Stimulated activated naive CD8-positive, alpha-beta T cell treated with anti-CD3 and anti-CD28 coated beads, Interleukin-15, amount 100 ng/mL, for 72 hours (primary cell): ENCODE measurements around the gene RAD23B.
A peak's percentile ranks its signal among the peaks of the same experiment; 100 is the strongest.

ENCODE experiments used
- ATAC-seq: fragments of 150-1000 bp; cut with Tn5 transposase; 2 replicates; pipeline ENCODE4 v1.10.0; 2021; ENCODE audit warnings: mild to moderate bottlenecking, moderate library complexity
- DNase-seq, 2 donors: peaks; one replicate each; pipeline ENCODE4 v3.0.0; 2021 to 2022
- H3K27ac Mint-ChIP-seq, 2 donors: one replicate each; pipeline ENCODE4 v1.8.0; 2022; ENCODE audit warnings: mild to moderate bottlenecking in 2 of 2, mixed read lengths in 2 of 2, moderate library complexity in 2 of 2
- H3K27me3 Mint-ChIP-seq: one replicate; pipeline ENCODE4 v1.8.0; 2022; ENCODE audit warnings: mixed read lengths
- H3K4me1 Mint-ChIP-seq: one replicate; pipeline ENCODE4 v1.8.0; 2022; ENCODE audit warnings: mild to moderate bottlenecking, mixed read lengths
- H3K4me3 Mint-ChIP-seq, 2 donors: one replicate each; pipeline ENCODE4 v1.8.0; 2022; ENCODE audit warnings: mild to moderate bottlenecking in 2 of 2, mixed read lengths in 2 of 2, moderate library complexity in 1 of 2
- H3K9me3 Mint-ChIP-seq, 2 donors: one replicate each; pipeline ENCODE4 v1.8.0; 2022; ENCODE audit warnings: mixed read lengths in 2 of 2

RAD23B gene

DNA sequence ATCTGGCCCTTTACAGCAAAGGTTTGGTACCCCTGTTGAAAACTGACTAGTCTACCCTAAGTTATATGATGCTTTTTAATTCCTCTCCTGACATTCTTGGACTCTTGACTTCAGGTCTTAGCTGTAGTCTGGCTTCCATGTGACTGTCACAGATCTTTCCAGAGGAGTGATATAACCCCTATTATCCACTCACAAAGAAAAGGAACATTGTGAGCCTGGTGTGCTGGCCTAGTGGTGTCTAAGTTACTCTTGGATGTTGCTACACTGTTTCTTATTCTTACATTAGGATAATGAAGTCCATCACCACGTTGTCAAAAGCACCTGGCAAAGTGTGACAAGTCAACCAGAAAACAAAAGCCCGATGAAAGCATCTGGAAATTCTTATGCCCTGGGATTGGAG lies 49.8 kb downstream of the RAD23B start:
- Mint-ChIP-seq H3K4me3 (no peak overlapping the region), H3K4me1 (no peaks in the 10 kb centered on the region), H3K27ac (peak overlapping the region in 1 of 2 donors; percentile 14), H3K9me3 (no peaks in the 10 kb centered on the region), H3K27me3 (no peaks in the 10 kb centered on the region)
- ATAC-seq (no peak), DNase-seq (no peak)

DNA sequence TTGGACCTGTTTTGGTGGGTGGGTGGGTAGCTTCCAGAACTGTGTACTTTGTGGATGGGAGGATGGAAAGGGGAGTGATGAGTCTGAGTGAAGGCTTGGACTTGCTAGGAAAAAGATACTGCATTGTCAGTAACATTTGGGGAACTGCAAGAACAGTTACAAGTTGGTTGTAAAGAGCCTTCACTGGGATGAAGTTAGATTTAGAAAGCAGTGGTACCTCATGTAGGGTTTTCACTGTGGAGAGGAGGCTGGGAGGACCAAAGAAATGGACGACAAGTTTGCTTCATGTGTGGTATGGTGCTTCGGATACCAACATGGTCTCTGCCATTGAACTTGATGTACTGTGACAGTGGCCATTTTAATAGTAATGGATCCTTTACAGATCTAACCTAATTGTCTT lies 50.3 kb downstream of the RAD23B start:
- DNase-seq = no peak
- Mint-ChIP-seq H3K27me3 (no peaks in the 10 kb centered on the region), H3K27ac (no peak overlapping the region), H3K9me3 (no peaks in the 10 kb centered on the region), H3K4me1 (no peaks in the 10 kb centered on the region), H3K4me3 (no peak overlapping the region)
- ATAC-seq = no peak

DNA sequence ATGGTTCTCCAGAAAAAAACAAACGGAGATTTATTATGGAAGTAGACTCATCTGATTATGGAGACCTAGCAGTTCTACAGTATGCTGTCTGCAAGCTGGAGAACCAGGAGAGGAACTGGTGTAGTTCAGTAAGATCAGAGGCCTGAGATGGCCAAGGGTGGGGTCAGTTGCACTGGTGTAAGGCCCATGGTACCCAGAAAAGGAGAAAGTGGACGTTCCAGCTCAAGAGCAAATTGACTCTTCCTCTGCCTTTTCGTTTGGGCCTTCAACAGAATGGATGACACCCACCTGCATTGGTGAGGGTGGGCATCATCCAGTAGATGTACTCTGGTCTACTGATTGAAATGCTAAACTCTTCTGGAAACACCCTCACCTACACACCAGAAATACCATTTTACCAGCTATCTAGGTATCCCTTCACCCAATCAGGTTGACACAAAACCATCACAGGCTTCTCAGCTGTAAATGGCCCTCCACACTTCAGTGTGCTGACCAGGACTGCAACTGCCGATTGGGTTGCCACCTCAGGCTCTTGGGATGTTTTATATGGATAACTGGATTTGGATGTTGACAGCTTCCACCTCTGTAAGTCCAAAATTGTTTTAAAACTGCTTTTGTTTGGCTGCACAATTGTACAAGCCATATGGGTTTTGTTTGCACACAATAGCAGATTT lies 51.2 kb downstream of the RAD23B start:
- DNase-seq = no peak
- no peak overlapping the region for H3K4me3 Mint-ChIP-seq
- H3K27ac Mint-ChIP-seq = peak overlapping the region in 1 of 2 donors; percentile 86
- no peaks in the 10 kb centered on the region for H3K9me3 Mint-ChIP-seq
- H3K27me3 Mint-ChIP-seq = no peaks in the 10 kb centered on the region
- no peaks in the 10 kb centered on the region for H3K4me1 Mint-ChIP-seq
- no peak for ATAC-seq

DNA sequence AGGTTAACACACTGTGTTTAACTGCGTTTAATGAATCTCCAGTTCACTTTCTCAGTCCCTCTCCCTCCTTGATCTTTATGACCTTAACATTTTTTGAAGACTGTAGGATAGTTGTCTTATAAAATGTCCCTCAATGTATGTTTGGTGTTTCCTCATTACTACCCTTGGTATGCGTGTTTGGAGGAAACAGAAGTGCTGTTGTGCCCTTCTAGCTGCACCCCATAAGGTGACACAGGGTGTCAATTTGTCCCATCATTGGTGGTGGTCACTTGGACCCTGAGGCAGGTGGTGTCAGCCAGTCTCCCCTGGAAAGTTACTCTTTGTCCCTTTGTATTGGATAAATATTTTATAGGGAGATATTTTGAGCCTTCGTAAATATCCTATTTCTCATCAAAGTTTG lies 52.3 kb downstream of the RAD23B start:
- H3K4me1 Mint-ChIP-seq = peaks cover under 1% of the 10 kb centered on the region
- H3K4me3 Mint-ChIP-seq = no peak overlapping the region
- peak overlapping the region in 1 of 2 donors; percentile 80 for H3K27ac Mint-ChIP-seq
- H3K27me3 Mint-ChIP-seq = no peaks in the 10 kb centered on the region
- no peaks in the 10 kb centered on the region for H3K9me3 Mint-ChIP-seq
- DNase-seq (no peak), ATAC-seq (no peak)

DNA sequence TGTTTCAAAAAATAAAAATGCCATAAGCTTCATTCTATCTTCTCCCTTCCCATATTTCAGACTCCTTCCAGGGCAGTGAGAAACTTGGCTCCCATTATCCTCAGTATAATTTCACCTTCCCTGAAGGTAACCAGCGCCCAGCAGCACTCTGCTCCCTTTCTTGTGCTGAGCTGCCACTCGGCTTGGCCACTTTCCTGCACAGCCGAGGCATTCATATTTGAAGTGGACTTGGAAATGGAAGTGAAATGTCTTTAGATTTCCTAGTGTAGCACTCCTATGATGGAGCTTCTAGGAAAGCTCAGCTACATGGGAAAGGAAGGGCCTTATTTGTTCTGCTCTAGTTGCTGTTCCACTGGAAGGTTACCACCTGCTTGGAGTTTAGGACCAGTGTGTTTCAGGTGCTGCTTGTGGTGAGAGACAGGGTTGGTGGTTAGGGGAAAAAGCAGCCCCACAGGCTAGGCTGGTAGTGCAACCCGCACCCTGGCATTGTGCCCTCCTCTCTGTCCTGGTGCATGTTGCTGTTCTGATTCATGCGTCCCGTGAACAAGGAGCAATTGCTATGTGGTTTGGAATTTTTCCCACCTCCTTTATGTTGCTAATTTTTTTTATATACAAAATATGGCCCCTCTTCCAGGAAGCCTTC lies 53.8 kb downstream of the RAD23B start:
- Mint-ChIP-seq H3K4me3 (no peak overlapping the region), H3K27ac (peak overlapping the region in 1 of 2 donors; percentile 95), H3K4me1 (peaks cover 14% of the 10 kb centered on the region), H3K9me3 (no peaks in the 10 kb centered on the region), H3K27me3 (no peaks in the 10 kb centered on the region)
- ATAC-seq = no peak
- DNase-seq = no peak

DNA sequence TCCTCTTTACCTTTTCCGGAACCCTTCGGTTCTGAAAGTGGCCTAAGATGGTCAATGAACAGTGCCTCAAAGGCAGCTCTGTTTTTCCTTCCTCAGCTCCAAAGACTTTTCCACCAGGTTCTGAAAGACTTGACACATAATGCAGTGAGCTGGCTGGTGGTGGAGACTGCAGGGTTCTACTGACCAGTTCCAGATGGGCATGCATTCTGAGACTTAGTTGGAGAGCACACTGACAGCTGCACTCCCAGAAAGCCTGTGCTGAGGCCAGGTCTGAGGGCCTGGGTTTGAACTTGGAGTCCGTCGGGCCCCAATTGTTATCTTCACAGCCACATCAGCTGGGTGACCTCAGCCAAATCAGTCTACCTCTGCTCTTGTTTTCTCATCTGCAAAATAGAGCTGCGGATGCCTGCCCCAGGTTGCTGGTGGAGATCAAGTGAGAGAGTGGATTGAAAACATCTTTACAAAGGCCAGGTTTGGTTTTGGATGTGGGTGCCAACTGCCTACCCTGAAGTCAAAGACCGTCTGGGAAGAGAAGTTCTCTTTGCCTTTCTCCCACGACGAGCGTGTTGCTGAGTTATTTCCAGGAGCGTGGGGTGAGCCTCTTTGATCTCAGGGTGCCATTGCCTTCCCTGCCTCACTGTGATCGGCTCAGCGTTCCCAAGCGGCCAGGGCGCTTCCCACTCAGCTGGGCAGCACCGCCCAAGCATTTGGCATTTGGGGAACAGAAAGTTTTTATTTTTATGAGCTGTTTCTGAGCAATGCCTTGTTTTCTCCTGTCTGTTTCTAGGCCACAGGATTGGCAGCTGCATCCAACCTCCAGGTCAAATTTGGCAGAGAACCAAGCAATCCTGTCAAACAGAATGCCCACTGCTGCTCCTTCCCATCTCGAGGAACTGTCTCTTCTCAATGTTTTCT lies 54.9 kb downstream of the RAD23B start:
- DNase-seq (no peak), ATAC-seq (no peak)
- Mint-ChIP-seq H3K27ac (no peak overlapping the region), H3K9me3 (no peaks in the 10 kb centered on the region), H3K27me3 (no peaks in the 10 kb centered on the region), H3K4me3 (no peak overlapping the region), H3K4me1 (peaks cover 14% of the 10 kb centered on the region)

DNA sequence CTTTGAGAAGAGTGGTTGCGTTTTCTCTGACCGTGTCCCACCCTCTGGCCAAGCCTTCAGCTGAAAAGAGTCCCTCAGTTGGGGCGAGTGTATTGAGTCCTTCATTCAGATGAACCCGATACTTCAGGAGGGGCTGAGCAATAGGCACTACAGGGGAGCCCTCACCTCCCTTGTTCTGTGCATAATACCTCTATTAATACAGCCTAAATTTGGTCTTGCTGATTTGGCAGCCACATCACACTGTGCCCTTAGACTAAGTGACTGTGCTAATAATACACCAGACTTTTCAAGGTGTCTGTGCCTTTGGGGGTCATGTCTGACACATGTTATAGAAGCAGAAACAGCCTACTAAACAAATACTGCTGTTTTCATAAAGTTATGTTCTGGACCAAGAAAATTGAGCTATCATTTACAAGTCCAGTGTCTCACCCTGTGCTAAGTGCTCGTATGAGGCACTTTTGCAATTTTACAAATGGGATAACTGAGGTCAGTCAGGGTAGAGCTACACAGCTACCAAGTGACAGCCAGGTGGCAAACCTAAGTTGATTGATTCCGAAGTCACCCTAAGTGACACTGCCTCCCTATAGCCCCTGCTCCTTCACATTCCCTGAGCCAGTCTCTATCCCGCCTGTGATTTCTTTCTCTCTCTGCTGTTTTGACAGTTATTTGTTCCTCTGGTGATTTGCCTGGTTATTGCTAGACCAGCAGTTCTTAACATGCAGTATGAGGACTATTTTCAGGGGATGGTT lies 56.0 kb downstream of the RAD23B start:
- ATAC-seq (no peak), DNase-seq (no peak)
- Mint-ChIP-seq H3K27me3 (no peaks in the 10 kb centered on the region), H3K4me3 (no peak overlapping the region), H3K4me1 (peaks cover 14% of the 10 kb centered on the region), H3K27ac (no peak overlapping the region), H3K9me3 (no peaks in the 10 kb centered on the region)

DNA sequence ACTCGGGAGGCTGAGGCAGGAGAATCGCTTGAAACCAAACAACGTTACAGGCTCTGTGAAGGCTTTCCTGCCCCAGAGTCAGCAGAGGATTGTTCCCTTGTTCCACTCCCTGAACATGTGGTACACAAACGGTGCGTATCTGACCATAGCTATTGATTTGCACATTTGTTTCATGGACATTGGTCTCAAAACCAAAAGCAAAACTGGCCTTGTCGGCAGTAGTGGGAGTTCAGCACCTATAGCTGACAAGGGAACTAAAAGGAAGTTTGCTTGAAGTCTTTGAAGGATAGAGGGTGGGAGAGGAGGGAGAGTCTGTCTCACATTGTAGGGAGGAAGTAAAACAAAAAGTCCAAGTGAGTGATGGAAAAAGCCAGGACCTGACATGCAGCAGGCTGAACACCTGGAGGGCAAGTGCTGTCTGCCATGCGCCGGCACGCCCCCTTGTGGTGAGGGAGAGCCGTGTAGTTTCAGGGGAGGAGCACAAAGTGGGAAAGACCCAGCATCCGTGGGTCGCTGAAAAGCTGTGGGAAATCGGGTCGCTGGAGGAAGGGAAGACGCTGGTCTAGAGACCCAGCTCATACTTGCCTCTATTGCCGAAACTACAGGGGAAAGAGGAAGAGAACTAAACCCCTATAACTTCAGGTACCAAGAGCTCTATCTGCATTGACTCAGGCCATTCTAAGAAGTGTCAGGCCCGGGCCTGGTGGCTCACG lies 58.0 kb downstream of the RAD23B start:
- Mint-ChIP-seq H3K9me3 (no peaks in the 10 kb centered on the region), H3K27ac (peak overlapping the region in 1 of 2 donors; percentile 43), H3K4me1 (peaks cover 24% of the 10 kb centered on the region), H3K27me3 (no peaks in the 10 kb centered on the region), H3K4me3 (no peak overlapping the region)
- DNase-seq (peak; percentile 71 to 76), ATAC-seq (peak; percentile 78)

DNA sequence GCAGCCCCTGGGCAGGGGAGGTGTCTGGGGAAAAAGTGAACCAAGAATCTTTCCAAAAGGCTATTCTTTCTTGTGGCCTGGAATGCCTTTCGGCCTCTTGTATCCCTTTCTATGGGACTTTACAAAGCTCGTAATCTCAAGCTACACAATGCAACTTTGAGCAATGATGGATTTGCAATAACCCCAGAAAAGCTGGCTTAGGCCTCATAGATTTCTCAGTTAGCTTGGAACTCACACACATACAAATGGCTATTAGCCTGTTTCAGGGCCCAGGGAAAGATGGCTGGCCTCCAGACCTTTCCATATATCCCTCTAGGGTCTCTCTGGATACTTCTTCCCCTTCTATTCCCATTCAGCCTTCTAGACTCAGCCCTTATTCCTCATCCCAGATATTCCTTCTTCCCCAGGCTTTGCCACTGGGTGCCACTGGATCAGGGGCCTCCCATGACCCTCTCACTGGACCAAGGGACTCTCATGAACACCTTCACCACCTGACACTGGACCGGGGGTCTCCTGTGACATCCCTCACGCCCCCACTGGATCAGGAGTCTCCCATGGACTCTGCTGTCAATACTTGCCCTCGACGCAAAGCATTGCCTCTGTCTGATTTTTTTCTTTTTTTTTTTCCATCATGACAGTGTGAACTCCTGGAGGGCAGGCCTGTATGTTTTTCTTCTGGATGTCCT lies 59.5 kb downstream of the RAD23B start:
- no peaks in the 10 kb centered on the region for H3K9me3 Mint-ChIP-seq
- H3K27ac Mint-ChIP-seq = no peak overlapping the region
- DNase-seq = no peak
- no peak for ATAC-seq
- H3K4me1 Mint-ChIP-seq = peaks cover 24% of the 10 kb centered on the region
- no peak overlapping the region for H3K4me3 Mint-ChIP-seq
- no peaks in the 10 kb centered on the region for H3K27me3 Mint-ChIP-seq

DNA sequence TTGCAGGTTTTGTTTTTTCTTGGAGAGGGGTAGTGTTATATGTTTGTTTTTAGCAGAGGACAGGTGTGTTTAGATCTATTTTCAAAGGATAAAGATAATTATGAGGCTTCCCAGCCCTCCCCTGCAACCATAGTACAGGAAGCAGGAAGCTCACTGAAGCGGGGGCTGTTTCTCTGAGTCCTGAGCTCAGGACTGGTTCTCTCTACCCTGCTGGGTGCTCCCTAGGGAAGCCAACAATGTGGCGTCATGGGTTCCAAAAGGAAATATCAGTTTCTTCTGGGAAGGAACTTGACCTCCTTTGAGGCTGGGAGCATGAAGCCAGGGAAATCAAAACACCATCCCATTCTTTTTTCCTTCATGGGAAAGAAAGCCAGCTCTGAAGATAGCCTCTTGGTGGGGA lies 62.2 kb downstream of the RAD23B start:
- Mint-ChIP-seq H3K27me3 (no peaks in the 10 kb centered on the region), H3K9me3 (no peaks in the 10 kb centered on the region), H3K4me1 (peaks cover 23% of the 10 kb centered on the region), H3K4me3 (peak overlapping the region in 1 of 2 donors; percentile 25), H3K27ac (peak overlapping the region in 1 of 2 donors; percentile 28)
- ATAC-seq (no peak), DNase-seq (no peak)

DNA sequence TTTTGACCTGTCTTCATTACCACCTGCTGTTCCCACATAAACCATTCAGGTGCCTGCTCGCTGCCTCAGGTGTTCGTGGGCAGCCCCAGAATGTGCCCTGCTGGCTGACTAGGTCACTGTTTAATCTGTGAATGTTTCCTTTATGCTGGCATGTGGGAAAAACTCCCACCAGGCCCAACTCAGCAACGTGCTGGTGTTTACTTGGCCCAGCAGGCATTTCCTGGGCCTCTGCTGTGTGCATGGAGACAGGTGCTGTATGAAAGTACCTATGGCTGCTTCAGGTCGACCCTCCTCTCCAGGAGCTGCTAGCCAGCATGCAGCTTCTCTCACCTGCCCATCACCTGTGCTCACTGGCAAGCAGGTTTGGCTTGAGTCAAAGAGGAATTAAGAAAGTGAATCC lies 65.8 kb downstream of the RAD23B start:
- Mint-ChIP-seq H3K4me1 (peaks cover 11% of the 10 kb centered on the region), H3K27ac (peak overlapping the region in 1 of 2 donors; percentile 24), H3K27me3 (no peaks in the 10 kb centered on the region), H3K4me3 (no peak overlapping the region), H3K9me3 (no peaks in the 10 kb centered on the region)
- DNase-seq = no peak
- ATAC-seq = no peak

DNA sequence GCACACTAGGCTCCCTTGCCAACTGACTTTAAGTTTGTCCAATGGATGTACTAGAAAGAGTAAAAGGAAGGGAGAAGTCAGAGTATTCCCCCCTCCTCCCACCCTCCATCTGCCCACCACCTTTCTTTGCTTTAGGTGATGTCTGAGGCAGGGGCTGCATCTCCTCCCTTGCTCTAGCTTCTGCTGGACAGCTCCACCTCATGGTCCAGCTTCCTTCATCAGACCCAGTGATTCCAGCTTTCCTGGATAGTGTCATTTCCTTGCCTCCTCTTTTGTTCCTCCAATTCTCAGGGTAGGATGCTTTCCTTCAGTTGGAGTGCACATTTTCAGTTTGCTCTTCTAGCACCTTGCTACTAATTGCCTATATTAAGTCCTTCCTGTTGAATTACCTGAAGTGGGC lies 67.4 kb downstream of the RAD23B start:
- Mint-ChIP-seq H3K27ac (no peak overlapping the region), H3K9me3 (no peaks in the 10 kb centered on the region), H3K27me3 (no peaks in the 10 kb centered on the region), H3K4me3 (no peak overlapping the region), H3K4me1 (no peaks in the 10 kb centered on the region)
- no peak for DNase-seq
- no peak for ATAC-seq

DNA sequence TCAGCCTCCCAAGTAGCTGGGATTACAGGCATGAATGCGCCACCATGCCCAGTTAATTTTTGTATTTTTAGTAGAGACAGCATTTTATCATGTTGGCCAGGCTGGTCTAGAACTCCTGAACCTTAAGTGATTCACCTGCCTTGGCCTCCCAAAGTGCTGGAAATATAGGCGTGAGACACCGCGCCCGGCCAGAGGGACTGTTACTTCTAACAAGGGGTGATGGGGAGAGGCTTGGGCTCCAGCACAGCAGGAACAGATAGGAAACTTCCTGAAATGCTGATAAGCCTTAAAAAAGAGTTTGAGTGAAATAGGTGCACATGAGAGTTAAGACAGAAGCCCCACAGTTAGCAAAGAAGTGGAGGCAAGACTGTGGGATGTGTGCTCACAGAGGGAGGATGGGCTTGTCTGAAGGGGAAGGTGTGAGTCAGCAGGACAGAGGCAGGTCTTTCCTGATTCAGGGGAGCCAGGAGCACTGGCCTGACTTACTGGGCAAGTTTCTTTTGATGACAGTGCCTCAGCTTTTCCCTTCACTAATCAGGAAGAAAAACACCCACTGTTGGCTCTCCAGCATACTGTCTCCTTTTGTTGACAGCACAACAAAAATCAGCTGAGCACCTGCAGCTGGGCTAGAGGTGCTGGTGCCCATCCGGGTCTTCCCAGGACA lies 68.4 kb downstream of the RAD23B start:
- Mint-ChIP-seq H3K9me3 (no peaks in the 10 kb centered on the region), H3K27ac (no peak overlapping the region), H3K4me3 (no peak overlapping the region), H3K27me3 (peaks cover under 1% of the 10 kb centered on the region), H3K4me1 (no peaks in the 10 kb centered on the region)
- no peak for ATAC-seq
- DNase-seq = no peak

DNA sequence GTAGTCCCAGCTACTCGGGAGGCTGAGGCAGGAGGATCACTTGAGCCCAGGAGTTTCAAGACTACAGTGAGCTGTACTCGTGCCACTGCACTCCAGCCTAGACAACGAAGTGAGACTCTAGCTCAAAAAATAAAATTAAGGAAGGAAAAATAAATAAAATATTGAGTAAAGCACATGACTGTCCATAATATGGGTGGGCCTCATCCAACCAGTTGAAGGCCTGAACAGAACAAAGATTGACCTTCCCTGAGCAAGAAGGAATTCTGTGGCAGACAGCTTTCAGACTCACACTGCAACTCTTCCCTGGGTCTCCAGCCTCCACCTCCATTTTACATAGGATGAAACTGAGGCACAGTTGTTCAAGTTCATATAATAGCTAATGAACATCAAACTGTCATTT lies 72.3 kb downstream of the RAD23B start:
- Mint-ChIP-seq H3K4me3 (no peak overlapping the region), H3K9me3 (no peaks in the 10 kb centered on the region), H3K4me1 (no peaks in the 10 kb centered on the region), H3K27ac (no peak overlapping the region), H3K27me3 (peaks cover 20% of the 10 kb centered on the region)
- DNase-seq = no peak
- no peak for ATAC-seq
